HG03159 (cell line): ENCODE results near the gene PCDHGB5.

Source experiments
- ATAC-seq: cut with Tn5 transposase; IDR thresholded peaks from one replicate; pipeline ENCODE4 v1.9.1; 2021; ENCODE audit warnings: mild to moderate bottlenecking, moderate library complexity; ENCODE audit not compliant: unreplicated experiment

Gene PCDHGB5

GRCh38 chr5:141397756-141398551 is at the start of gene PCDHGB5:
Gene PCDHGB5, plus strand, starts transcription at chr5:141397947. Its CDS starts 181 bp downstream, at chr5:141398128.
- ATAC-seq, result peak; percentile 92

GRCh38 chr5:141349917-141350619 is 47.7 kb upstream of the PCDHGB5 start, which contains the start of gene PCDHGB1:
Gene PCDHGB1, plus strand, starts transcription at chr5:141350099. Its CDS starts 162 bp downstream, at chr5:141350261.
- no peak for ATAC-seq

GRCh38 chr5:141351591-141351990 is 46.2 kb upstream of the PCDHGB5 start:
- no peak for ATAC-seq

- ATAC-seq, result no peak
Observed at GRCh38 chr5:141354900-141355469, 42.8 kb upstream of the PCDHGB5 start, which contains the start of gene PCDHGA4. Gene PCDHGA4, plus strand, starts transcription at chr5:141355021. Its CDS starts 87 bp downstream, at chr5:141355108.

- no peak for ATAC-seq
Observed at GRCh38 chr5:141355641-141356040, 42.1 kb upstream of the PCDHGB5 start.

GRCh38 chr5:141356133-141356532 is 41.6 kb upstream of the PCDHGB5 start:
- ATAC-seq, result no peak

- no peak for ATAC-seq
Observed at GRCh38 chr5:141356950-141357349, 40.8 kb upstream of the PCDHGB5 start.

- peak; percentile 57 for ATAC-seq
Observed at GRCh38 chr5:141359790-141360426, 37.8 kb upstream of the PCDHGB5 start, which contains the start of gene PCDHGB2. Gene PCDHGB2, plus strand, starts transcription at chr5:141359994. Its CDS starts 142 bp downstream, at chr5:141360136.

GRCh38 chr5:141360685-141361084 is 37.1 kb upstream of the PCDHGB5 start:
- ATAC-seq, result no peak

- ATAC-seq, result no peak
Observed at GRCh38 chr5:141362719-141363118, 35.0 kb upstream of the PCDHGB5 start.

GRCh38 chr5:141363952-141364660 is 33.6 kb upstream of the PCDHGB5 start, which contains the start of gene PCDHGA5:
Gene PCDHGA5, plus strand, starts transcription at chr5:141364162. Its CDS starts 169 bp downstream, at chr5:141364331.
- no peak for ATAC-seq

GRCh38 chr5:141366016-141366896 is 31.5 kb upstream of the PCDHGB5 start:
- ATAC-seq, result no peak

GRCh38 chr5:141369994-141370848 is 27.5 kb upstream of the PCDHGB5 start, which contains the start of gene PCDHGB3:
Gene PCDHGB3, plus strand, starts transcription at chr5:141370242. Its CDS starts 153 bp downstream, at chr5:141370395.
- no peak for ATAC-seq

- no peak for ATAC-seq
Observed at GRCh38 chr5:141371572-141372475, 25.9 kb upstream of the PCDHGB5 start.

- ATAC-seq, result no peak
Observed at GRCh38 chr5:141373673-141374317, 24.0 kb upstream of the PCDHGB5 start, which contains the start of gene PCDHGA6. Gene PCDHGA6, plus strand, starts transcription at chr5:141373891. Its CDS starts 193 bp downstream, at chr5:141374084.

GRCh38 chr5:141374627-141375026 is 23.1 kb upstream of the PCDHGB5 start:
- no peak for ATAC-seq
